ENCODE data around the gene ARAP2.

ARAP2 gene, protein sequence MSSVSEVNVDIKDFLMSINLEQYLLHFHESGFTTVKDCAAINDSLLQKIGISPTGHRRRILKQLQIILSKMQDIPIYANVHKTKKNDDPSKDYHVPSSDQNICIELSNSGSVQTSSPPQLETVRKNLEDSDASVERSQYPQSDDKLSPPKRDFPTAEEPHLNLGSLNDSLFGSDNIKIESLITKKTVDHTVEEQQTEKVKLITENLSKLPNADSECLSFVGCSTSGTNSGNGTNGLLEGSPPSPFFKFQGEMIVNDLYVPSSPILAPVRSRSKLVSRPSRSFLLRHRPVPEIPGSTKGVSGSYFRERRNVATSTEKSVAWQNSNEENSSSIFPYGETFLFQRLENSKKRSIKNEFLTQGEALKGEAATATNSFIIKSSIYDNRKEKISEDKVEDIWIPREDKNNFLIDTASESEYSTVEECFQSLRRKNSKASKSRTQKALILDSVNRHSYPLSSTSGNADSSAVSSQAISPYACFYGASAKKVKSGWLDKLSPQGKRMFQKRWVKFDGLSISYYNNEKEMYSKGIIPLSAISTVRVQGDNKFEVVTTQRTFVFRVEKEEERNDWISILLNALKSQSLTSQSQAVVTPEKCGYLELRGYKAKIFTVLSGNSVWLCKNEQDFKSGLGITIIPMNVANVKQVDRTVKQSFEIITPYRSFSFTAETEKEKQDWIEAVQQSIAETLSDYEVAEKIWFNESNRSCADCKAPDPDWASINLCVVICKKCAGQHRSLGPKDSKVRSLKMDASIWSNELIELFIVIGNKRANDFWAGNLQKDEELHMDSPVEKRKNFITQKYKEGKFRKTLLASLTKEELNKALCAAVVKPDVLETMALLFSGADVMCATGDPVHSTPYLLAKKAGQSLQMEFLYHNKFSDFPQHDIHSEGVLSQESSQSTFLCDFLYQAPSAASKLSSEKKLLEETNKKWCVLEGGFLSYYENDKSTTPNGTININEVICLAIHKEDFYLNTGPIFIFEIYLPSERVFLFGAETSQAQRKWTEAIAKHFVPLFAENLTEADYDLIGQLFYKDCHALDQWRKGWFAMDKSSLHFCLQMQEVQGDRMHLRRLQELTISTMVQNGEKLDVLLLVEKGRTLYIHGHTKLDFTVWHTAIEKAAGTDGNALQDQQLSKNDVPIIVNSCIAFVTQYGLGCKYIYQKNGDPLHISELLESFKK (N-terminal part only)

DNA sequence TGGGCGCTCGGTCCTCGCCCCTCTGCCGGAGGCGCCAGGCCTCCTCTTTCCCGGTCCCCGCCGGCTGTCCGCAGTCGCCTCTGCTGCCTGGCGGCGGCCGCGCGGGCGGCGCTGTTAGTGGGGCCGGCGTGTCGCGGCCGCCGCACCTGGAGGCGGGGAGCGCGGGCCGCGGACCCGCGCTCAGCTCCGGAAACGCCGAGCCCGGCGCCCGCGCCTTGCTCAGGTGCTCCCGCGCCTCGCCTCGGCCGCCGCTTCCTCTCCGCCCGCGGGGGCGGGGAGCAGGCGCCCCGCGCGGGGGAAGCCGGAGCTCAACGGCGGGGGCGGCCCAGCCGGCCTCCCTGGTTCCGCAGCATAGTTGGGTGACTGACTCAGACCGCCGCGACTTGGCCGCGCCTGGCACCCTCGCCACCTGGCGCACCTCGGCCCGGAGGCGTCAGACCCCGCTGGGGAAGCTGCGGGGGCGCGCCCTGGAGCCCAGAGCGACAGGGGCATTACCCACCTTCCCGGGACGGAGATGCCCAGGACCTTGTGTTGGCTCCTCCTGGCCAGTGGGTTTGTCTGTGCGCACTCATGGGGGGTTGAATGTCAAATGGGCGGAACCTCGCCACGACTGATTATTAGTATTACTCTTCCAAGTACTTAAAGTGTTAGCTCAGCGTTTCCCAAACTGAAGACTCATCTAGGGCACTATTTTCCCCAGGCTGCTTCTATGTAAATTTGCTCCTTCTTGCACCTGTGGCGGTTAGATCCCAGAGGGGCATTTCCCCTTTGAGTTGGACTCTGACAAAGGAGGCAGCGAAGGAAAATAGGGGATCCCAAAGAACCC lies at the start of gene ARAP2:
TSS of gene ARAP2 (minus strand) at position 258 of the 826 bp plus-strand sequence. CDS start 15,028 bp downstream, outside the sequence.
- Histone ChIP-seq H3K4me2 (peak within 1 kb of the TSS; percentile 78 to 97 (median 89)), H4K20me1 (peaks cover 0 to 30% (median 0%) of the 10 kb centered on the region in 11 experiments; a peak in 7 of 22 replicates), H3K9me3 (replicated peaks in 1 of 11) (peaks cover 0 to 11% (median 7%) of the 10 kb centered on the region in 11 experiments; a peak in 19 of 22 replicates), H3K27ac (peak within 1 kb of the TSS; percentile 95 to 99 (median 99)), H3K4me1 (peaks cover 23 to 36% (median 32%) of the 10 kb centered on the region in 10 experiments), H3K36me3 (peaks cover 4 to 25% (median 14%) of the 10 kb centered on the region in 11 experiments; a peak in 19 of 22 replicates), H3K9ac (peak within 1 kb of the TSS; percentile 92 to 100 (median 98)), H3K27me3 (no peaks in the 10 kb centered on the region), H3K4me3 (peak within 1 kb of the TSS; percentile 74 to 97 (median 90))
- TF ChIP-seq Cebpa-rat (IDR thresholded peaks at IDR 0.05) = no peak

DNA sequence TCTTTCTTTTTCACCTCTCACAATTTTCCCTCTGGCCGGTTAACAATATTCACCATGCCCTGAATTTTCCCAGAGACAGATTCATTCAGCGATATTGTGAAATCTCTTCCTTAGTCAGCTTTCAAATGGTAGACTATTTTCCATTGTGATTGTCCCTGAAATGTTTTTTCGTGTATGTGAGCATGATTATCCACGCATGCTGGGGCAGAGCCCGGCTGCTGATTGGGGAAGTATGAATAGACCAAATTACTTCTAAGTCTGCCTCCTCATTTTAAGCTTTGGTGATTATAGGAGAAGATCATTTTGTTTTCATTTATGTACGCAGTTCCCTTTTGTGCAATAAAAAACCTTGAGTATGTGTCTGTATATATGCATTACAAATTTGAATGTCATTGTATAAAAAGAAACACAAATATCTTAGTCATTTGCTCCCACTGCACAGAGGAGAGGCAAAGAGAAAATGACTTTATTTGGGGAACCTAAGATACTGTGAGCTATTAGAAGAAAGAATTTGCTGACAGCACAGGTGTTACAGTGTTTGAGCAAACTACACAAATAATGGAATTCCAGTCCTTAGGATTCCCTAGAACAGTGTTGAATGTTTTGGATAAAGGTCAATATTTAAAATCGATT lies 48.4 kb upstream of the ARAP2 start:
- H4K20me1 ChIP-seq = no peaks in the 10 kb centered on the region
- no peak overlapping the region for H3K4me3 ChIP-seq
- H3K36me3 ChIP-seq = no peaks in the 10 kb centered on the region
- peak overlapping the region in 4 of 11 experiments; percentile 21 to 58 (median 37); a peak in 7 of 22 replicates for H3K4me2 ChIP-seq
- H3K4me1 ChIP-seq = peaks cover 0 to 44% (median 13%) of the 10 kb centered on the region in 10 experiments; a peak in 14 of 20 replicates
- peak overlapping the region in 3 of 11 experiments; percentile 26 to 49 (median 28); a peak in 4 of 22 replicates for H3K27ac ChIP-seq
- no peaks in the 10 kb centered on the region for H3K27me3 ChIP-seq
- no peaks in the 10 kb centered on the region for H3K9me3 ChIP-seq (replicated peaks in 1 of 11)
- H3K9ac ChIP-seq = 0 out of 22 replicates have a peak overlapping the region, but pooled peaks of 1 of the 11 experiments have one; percentile 16
- TF ChIP-seq Cebpa-rat (IDR thresholded peaks at IDR 0.05) = peak in 1 of 11 experiments; percentile 31; a peak in 2 of 22 replicates

DNA sequence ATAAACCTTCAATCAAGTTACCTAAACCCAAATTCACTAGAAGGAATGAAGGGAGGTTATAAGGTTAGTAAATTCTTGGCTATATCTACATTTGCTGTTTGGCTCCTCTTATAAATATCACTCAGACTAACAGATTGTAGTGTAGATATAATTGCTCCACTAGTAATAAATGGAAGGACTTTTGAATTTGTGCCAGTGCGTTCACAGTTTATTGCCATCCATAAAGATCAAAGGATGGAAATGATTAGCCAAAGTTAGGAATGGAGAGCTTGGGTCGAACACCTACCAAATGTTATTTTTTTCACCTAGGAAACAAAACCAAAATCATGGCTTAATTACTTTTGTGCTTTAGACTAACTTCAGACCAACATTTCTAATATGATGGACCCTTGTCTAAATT lies 46.3 kb upstream of the ARAP2 start:
- no peak overlapping the region for H3K9ac ChIP-seq
- H3K9me3 ChIP-seq (replicated peaks in 1 of 11) = no peaks in the 10 kb centered on the region
- H3K4me2 ChIP-seq = no peak overlapping the region

DNA sequence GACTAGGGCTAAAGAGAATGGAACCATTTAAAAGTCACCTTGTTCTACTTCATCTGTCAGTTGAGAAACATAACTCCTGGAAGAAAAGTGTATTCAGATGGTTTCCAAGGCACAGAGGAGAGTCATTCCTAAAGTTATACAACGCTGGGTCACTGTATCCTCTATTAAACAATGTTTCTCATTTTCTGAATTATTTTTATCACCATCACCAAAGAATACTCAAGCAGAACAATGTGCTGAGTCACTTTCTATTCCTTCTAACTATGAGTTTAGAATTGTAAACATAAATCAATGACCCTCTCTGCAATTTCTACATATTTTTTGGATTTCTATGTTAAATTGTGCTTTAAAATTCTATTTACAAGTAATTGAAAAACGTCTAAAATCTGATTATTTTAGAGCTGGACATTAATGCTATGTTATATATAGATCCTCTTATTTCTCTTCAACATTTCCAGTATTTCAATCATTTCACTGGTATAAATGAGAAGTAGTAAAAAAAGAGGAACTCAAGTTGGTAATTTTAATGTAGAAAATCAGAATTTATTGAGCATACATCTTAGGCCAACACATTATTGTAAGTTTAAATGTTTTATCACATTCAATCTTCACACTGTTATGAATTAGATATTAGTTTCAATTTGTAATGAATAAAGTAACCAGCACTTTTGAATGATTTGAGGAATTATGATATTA lies 44.6 kb upstream of the ARAP2 start:
- Histone ChIP-seq H3K27ac (peak overlapping the region in 10 of 11 experiments; percentile 30 to 86 (median 66); a peak in 20 of 22 replicates), H3K4me1 (peaks cover 0 to 71% (median 27%) of the 10 kb centered on the region in 10 experiments; a peak in 14 of 20 replicates), H3K4me3 (no peak overlapping the region), H3K27me3 (no peaks in the 10 kb centered on the region), H3K36me3 (no peaks in the 10 kb centered on the region), H3K9ac (peak overlapping the region in 6 of 11 experiments; percentile 4 to 62 (median 40); a peak in 8 of 22 replicates), H3K9me3 (replicated peaks in 1 of 11) (no peaks in the 10 kb centered on the region), H3K4me2 (peak overlapping the region in 8 of 11 experiments; percentile 8 to 84 (median 70); a peak in 14 of 22 replicates), H4K20me1 (no peaks in the 10 kb centered on the region)
- TF ChIP-seq Cebpa-rat (IDR thresholded peaks at IDR 0.05) = no peak

More for the DNA sequence above, 46.3 kb upstream of the ARAP2 start:
- Histone ChIP-seq H3K27me3 (no peaks in the 10 kb centered on the region), H3K4me3 (no peak overlapping the region), H3K27ac (no peak overlapping the region), H3K4me1 (peaks cover 0 to 55% (median 22%) of the 10 kb centered on the region in 10 experiments; a peak in 14 of 20 replicates), H3K36me3 (no peaks in the 10 kb centered on the region), H4K20me1 (no peaks in the 10 kb centered on the region)
- TF ChIP-seq Cebpa-rat (IDR thresholded peaks at IDR 0.05) = no peak

DNA sequence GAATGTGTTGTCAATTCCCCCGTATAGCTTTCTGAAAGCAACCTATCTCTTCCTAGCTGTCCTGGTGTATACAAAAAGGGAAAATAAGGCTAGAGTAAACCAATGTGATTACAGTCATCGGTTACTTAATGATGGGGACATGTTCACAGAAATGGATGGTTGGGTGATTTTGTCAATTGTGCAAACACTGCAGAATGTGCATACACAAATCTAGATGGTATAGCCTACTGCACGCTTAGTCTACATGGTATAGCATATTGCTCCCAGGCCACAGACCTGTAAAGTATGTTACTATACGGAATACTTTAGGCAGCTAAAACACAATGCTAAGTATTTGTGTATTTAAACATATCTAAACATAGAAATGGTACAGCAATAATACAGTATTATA lies 42.2 kb upstream of the ARAP2 start:
- Histone ChIP-seq H3K36me3 (no peaks in the 10 kb centered on the region), H3K4me3 (no peak overlapping the region), H4K20me1 (no peaks in the 10 kb centered on the region), H3K9me3 (replicated peaks in 1 of 11) (no peaks in the 10 kb centered on the region), H3K4me1 (peaks cover 4 to 61% (median 25%) of the 10 kb centered on the region in 10 experiments), H3K9ac (no peak overlapping the region), H3K4me2 (peak overlapping the region in 9 of 11 experiments; percentile 1 to 60 (median 40); a peak in 13 of 22 replicates), H3K27me3 (no peaks in the 10 kb centered on the region), H3K27ac (peak overlapping the region in 4 of 11 experiments; percentile 6 to 33 (median 17); a peak in 5 of 22 replicates)
- TF ChIP-seq Cebpa-rat (IDR thresholded peaks at IDR 0.05) = no peak

DNA sequence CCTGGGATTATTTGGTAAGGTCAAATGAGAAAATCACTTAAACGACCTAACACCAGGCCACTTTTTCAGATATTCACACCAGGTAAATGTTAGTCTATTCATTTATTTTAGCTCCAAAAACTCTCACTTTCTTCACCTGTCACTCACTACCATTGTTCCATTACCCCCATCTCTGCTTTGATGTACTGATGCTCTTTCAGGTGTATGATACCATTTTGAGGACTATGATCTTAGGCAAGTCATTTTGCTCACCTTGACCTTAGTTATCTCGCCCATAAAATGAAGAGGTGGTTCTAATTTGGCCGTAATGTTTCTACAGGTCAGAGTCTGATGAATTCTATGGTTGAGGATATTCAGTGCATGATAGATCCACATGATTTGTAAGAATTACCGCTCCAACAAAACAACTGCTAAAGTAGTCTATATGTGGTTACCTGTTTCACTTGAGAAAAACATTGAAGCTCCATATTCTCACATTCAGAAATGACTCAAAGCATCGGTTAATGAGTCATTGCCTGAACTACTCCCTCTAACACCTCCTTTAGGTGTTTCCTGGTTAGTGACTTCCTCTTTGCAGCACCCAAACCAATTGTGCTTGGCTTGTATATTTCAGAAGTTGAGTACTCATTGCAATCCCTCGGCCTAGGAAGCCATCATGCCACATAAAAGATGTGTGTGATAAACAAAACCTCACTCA lies 41.6 kb upstream of the ARAP2 start:
- peak overlapping the region in 9 of 11 experiments; percentile 1 to 60 (median 40); a peak in 14 of 22 replicates for H3K4me2 ChIP-seq

More for the DNA sequence above, 41.6 kb upstream of the ARAP2 start:
- Histone ChIP-seq H4K20me1 (no peaks in the 10 kb centered on the region), H3K27ac (peak overlapping the region in 4 of 11 experiments; percentile 6 to 46 (median 17); a peak in 6 of 22 replicates), H3K4me1 (peaks cover 9 to 66% (median 30%) of the 10 kb centered on the region in 10 experiments), H3K27me3 (no peaks in the 10 kb centered on the region), H3K9me3 (replicated peaks in 1 of 11) (no peaks in the 10 kb centered on the region), H3K9ac (no peak overlapping the region), H3K4me3 (no peak overlapping the region), H3K36me3 (no peaks in the 10 kb centered on the region)
- no peak for TF ChIP-seq Cebpa-rat (IDR thresholded peaks at IDR 0.05)
